GM19193 (cell line): ENCODE results near the gene TRIM71.

ENCODE experiments used
- POLR2A ChIP-seq: IDR thresholded peaks from 4 replicates; pipeline ENCODE4 v1.6.1; 2011; ENCODE audit not compliant: insufficient read depth, insufficient read length; ENCODE audit errors: extremely low read depth

Gene TRIM71

DNA sequence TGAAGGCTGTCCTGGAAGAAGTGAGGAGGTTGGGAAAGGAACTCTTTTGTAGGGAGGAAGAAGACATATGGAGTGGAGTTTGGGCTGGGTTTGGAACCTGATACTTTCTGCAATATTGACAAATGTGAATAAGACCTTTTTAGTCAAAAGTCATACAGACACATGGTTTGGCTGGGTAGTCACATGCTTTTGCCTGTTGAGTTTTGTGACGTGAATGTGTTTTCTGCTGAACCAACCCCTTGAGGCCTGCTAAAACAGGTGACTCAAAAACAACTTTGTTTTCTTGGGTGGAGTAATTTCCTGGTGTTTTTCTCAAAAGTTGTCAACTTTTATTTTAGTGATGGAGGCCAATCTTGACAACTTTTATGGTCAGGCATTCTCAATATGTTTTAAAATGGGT is 94.2 kb downstream of the TRIM71 start:
- TF ChIP-seq POLR2A, result no peak

DNA sequence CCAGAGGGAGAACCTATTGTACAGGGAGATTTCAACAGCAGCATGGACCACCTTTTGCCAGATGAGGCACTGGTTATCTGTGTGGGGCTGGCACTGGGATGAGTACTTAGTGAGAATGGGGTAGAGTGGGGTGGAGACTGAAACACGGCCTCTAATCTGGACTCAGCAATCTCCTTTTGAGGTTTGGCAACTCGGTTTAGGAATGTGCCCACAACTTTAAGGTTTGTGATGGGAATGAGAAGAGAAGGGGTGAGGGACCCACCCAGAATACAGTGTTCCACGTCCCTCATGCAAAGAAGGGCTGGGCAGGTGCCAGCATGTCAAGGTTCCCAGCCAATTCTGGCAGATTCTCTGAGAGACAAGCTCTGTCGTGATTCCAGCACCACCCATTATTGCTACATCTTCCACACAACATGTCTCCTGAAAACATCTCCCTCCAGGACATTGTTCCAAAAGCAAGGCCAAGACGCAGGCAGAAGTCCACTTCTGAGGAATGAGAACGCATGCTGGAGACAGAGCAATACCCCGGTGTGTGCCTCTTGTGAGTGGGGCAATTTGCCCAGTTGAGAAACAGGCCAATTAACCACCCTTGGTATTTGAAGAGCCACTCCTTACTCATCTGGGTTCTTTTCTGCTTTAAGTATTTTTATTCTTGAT is 96.1 kb downstream of the TRIM71 start:
- no peak for TF ChIP-seq POLR2A

DNA sequence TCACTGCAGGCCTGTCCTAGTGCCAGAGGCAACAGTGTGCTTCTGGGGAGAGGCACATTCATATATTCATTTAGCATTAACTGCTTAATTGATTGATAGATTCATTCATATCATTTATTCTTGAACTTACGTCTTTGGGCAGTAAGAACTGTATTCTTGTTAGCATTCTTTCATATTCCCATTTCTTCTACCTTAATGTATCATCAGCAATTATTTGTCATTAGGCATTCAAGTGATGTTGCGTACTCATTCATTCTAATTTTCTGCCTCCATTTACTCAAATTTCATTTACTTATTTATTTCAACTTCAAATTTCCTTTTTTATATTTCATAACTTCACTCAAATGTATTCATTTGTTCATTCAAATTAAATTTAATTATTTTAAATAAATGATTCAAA is 102.1 kb downstream of the TRIM71 start:
- TF ChIP-seq POLR2A, result no peak

DNA sequence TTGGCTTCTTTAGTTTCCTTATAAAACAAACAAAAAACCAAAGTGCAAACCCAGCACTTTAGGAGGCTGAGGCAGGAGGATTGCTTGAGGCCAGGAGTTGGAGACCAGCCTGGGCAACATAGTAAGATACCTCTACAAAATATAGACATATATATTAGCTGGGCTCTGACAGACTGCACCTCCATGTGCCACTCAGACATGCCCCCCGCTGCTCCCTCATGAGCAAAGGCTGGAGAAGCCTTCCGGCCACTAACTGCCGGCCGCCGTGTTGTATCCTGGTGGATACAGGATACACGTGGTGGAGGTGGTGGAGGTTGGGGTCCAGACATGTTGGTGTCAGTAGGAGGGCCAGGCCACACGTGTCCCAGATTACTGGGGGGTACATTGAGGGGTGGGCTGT is 104.3 kb downstream of the TRIM71 start:
- TF ChIP-seq POLR2A, result no peak

DNA sequence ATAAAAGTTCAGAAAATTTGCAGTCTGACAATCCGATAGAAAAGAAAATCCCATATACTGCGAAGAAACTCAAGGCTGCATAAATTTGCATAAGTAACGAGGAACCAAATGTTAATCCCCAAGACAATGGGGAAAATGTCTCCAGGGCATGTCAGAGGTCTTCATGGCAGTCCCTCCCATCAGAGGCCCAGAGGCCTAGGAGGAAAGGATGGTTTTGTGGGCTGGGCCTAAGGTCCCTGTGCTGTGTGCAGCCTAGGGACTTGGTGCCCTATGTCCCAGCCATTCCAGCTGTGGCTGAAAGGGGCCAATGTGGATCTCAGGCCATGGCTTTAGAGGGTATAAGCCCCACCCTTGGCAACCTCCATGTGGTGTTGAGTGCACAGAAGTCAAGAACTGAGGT is 112.4 kb downstream of the TRIM71 start:
- no peak for TF ChIP-seq POLR2A

DNA sequence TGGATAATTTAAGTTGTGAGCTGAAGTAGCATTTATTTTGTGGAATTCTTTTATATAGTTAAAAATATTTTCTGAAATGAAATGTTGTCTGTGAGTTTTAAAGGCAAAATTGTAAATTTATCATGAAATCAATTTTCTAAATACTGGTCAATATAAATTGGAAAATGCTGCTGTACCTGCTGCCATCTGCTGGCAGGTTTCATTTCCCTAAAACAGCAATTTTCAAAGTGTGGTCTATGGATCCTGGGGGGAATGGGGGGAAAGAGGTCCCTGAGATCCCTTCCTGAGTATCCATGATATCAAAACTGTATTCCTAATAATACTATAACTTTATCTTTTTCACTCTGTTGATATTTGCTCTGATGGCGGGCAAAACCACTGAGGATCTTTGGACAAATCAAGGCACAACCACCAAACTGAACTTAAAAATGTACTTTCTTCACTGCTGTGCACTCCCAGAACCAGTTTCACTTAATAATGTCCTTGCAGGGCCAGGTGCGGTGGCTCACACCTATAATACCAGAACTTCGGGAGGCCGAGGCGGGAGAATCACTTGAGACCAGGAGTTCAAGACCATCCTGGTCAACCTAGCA is 116.4 kb downstream of the TRIM71 start:
- no peak for TF ChIP-seq POLR2A

DNA sequence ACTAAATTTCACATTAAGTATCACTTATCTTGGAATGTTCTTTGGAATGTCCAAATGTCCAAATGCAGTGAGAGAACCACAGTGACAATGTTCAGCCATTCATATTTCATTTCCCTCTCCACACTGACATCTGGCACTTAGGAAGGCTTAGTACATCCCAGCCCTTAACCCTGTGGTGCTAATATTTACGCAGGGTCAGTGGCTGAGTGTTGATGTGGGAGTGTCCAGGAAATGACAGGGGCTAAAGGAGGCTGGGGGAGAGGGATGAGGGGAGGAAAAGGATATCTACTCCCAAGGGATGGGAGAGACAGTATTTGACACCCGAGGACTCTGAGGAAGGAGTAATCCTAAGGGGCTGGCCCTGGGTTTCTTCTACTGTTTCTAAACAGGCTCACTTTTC is 119.5 kb downstream of the TRIM71 start:
- TF ChIP-seq POLR2A, result no peak

DNA sequence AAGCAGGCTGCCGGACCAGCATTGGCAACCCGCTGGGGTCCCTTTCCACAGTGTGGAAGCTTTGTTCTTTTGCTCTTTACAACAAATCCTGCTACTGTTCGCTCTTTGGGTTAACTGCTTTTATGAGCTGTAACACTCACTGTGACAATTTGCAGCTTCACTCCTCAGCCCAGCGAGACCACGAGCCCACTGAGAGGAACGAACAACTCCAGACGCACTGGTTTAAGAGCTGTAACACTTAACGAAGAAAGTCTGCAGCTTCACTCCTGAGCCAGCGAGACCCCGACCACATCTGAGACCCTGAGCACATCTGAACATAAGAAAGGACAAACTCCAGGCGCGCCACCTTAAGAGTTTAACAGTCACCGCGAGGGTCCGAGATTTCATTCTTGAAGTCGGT is 122.9 kb downstream of the TRIM71 start:
- no peak for TF ChIP-seq POLR2A

DNA sequence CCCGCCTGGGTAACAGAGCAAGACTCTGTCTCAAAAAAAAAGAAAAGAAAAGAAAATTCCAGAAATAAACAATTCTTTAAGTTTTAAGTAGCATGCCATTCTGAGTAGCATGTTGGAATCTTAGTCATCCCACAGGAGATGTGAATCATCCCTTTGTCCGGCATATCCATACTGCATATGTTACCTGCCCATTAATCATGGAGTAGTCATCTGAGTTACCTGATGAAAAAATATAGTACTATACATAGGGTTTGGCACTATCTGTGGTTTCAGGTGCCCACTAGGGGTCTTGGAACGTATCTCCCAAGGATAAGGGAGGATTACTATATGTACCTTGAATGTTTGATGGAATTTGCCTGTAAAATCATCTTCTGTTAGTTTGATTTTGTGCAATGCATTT is 127.3 kb downstream of the TRIM71 start:
- TF ChIP-seq POLR2A, result no peak

DNA sequence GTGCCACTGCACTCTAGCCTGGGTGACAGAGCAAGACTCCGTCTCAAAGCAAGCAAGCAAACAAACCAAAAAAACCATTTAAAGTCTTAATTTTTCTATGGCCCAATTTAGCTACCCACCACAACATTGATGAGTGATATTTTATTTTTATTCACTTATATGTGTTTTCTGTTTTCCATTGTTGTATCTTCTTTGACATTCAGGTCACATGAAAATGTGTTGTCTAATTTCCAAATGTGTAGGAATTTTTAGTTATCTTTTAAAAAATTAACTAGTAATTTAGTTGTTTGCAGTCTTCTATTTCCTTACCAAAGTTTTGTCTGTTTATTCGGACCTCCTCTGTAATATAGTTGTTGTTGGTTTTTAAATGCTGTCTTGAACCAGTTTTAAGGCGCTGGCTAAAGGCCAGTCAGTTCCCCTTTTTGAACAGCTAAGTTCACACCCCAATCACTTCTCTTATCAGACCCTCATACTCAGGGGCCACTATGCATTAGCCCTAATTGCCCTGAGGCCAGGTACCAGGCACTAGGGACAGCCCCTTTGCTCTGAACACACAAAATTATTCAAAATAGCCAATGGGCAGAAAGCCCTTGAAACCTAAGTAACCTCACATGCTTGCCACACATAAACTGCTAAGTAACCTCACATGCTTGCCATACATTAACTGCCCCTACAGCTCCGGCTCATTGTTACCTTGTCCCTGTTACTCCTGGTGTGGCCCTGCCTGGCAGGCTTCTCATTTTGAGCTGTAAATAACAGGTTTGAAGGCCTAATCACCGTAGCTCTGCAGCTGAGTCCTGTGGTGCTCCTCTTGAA is 129.4 kb downstream of the TRIM71 start:
- TF ChIP-seq POLR2A, result no peak
